Measurements from ENCODE around the gene PMFBP1. TPM values are rescaled to one million over a fixed set of nuclear protein-coding genes. Genes with fewer than 3 reads are reported as not detected.

Gene PMFBP1
- polyA plus RNA-seq, 1 donor from 2014 or later: 1.0 TPM

- H3K9ac ChIP-seq (ENCODE audit: low read length): no peak overlapping the region
- TF ChIP-seq EP300 (conservative IDR thresholded peaks at IDR 0.05; ENCODE audit: poor library complexity, severe bottlenecking) (no peak), SMC3 (conservative IDR thresholded peaks at IDR 0.05; ENCODE audit: poor library complexity) (no peak), TAF1 (IDR thresholded peaks at IDR 0.05; ENCODE audit: low read depth) (no peak), RAD21 (conservative IDR thresholded peaks at IDR 0.05) (no peak), POLR2AphosphoS5 (IDR thresholded peaks at IDR 0.05) (no peak), CTCF (IDR thresholded peaks at IDR 0.05; ENCODE audit: poor library complexity, severe bottlenecking) (no peak), EZH2 (IDR thresholded peaks at IDR 0.05; ENCODE audit: borderline replicate concordance, insufficient read depth, low read length, poor library complexity, severe bottlenecking) (no peak), MXI1 (conservative IDR thresholded peaks at IDR 0.05; ENCODE audit: poor library complexity, severe bottlenecking) (no peak), REST (IDR thresholded peaks at IDR 0.05; ENCODE audit: borderline replicate concordance) (no peak)
- H3K4me2 ChIP-seq (ENCODE audit: low read length): no peak overlapping the region
- H4K20me1 ChIP-seq (ENCODE audit: insufficient read depth): no peaks in the 10 kb centered on the region
- no peaks in the 10 kb centered on the region for H3F3A ChIP-seq (ENCODE audit: insufficient read depth, low read length, poor library complexity, severe bottlenecking)
- peaks cover 1% of the 10 kb centered on the region for H3K36me3 ChIP-seq (ENCODE audit: insufficient read depth, low read length)
- H3K27me3 ChIP-seq (ENCODE audit: insufficient read depth, low read depth, low read length): no peaks in the 10 kb centered on the region
- no peak overlapping the region for H2AFZ ChIP-seq (ENCODE audit: low read depth, low read length)
- no peaks in the 10 kb centered on the region for H3K79me2 ChIP-seq (replicated peaks; ENCODE audit: insufficient read depth, low read length)
- H3K27ac ChIP-seq (ENCODE audit: low read length): no peak overlapping the region
- H3K9me3 ChIP-seq (ENCODE audit: low read length): no peaks in the 10 kb centered on the region
- no peak overlapping the region for H3K4me3 ChIP-seq (ENCODE audit: low read length)
- H3K9me2 ChIP-seq (ENCODE audit: insufficient read depth, low read length): no peaks in the 10 kb centered on the region
Observed at GRCh38 chr16:72113616-72113945, 58.4 kb downstream of the PMFBP1 start.

- Histone ChIP-seq H3K27me3 (ENCODE audit: insufficient read depth, low read depth, low read length) (no peaks in the 10 kb centered on the region), H4K20me1 (ENCODE audit: insufficient read depth) (no peaks in the 10 kb centered on the region), H3K4me3 (ENCODE audit: low read length) (no peak overlapping the region), H3K4me2 (ENCODE audit: low read length) (no peak overlapping the region), H3K9me2 (ENCODE audit: insufficient read depth, low read length) (no peaks in the 10 kb centered on the region), H3F3A (ENCODE audit: insufficient read depth, low read length, poor library complexity, severe bottlenecking) (no peaks in the 10 kb centered on the region), H3K27ac (ENCODE audit: low read length) (no peak overlapping the region), H2AFZ (ENCODE audit: low read depth, low read length) (no peak overlapping the region), H3K36me3 (ENCODE audit: insufficient read depth, low read length) (peaks cover 6% of the 10 kb centered on the region), H3K79me2 (replicated peaks; ENCODE audit: insufficient read depth, low read length) (no peaks in the 10 kb centered on the region), H3K9ac (ENCODE audit: low read length) (no peak overlapping the region), H3K9me3 (ENCODE audit: low read length) (no peaks in the 10 kb centered on the region)
- TF ChIP-seq TAF1 (IDR thresholded peaks at IDR 0.05; ENCODE audit: low read depth) (no peak), SMC3 (conservative IDR thresholded peaks at IDR 0.05; ENCODE audit: poor library complexity) (no peak), RAD21 (conservative IDR thresholded peaks at IDR 0.05) (no peak), MXI1 (conservative IDR thresholded peaks at IDR 0.05; ENCODE audit: poor library complexity, severe bottlenecking) (no peak), EP300 (conservative IDR thresholded peaks at IDR 0.05; ENCODE audit: poor library complexity, severe bottlenecking) (no peak), REST (IDR thresholded peaks at IDR 0.05; ENCODE audit: borderline replicate concordance) (no peak), CTCF (IDR thresholded peaks at IDR 0.05; ENCODE audit: poor library complexity, severe bottlenecking) (no peak), POLR2AphosphoS5 (IDR thresholded peaks at IDR 0.05) (no peak), EZH2 (IDR thresholded peaks at IDR 0.05; ENCODE audit: borderline replicate concordance, insufficient read depth, low read length, poor library complexity, severe bottlenecking) (no peak)
Observed at GRCh38 chr16:72112906-72113615, 58.9 kb downstream of the PMFBP1 start.
